Endothelial cell of umbilical vein (primary cell): ENCODE measurements around the gene NOTCH3.

ENCODE experiments used
- EZH2 ChIP-seq: IDR thresholded peaks from 2 replicates; pipeline ENCODE4 v1.6.1; 2012; ENCODE audit warnings: borderline replicate concordance, low read depth, mild to moderate bottlenecking, moderate library complexity, low read length, inconsistent platforms; ENCODE audit not compliant: severe bottlenecking
- TF ChIP-seq, protein P1 (sequence below), 2 donors: IDR thresholded peaks; 1 replicate in 1 of 2; 2 replicates in 1 of 2; pipeline ENCODE4 v1.5.1; 2011; ENCODE audit warnings: low read length in 2 of 2, mild to moderate bottlenecking in 2 of 2, moderate library complexity in 2 of 2, control low read depth in 1 of 2, inconsistent platforms in 1 of 2, low read depth in 1 of 2; ENCODE audit not compliant: insufficient read depth in 1 of 2; ENCODE audit errors: extremely low read depth in 1 of 2

DNA sequence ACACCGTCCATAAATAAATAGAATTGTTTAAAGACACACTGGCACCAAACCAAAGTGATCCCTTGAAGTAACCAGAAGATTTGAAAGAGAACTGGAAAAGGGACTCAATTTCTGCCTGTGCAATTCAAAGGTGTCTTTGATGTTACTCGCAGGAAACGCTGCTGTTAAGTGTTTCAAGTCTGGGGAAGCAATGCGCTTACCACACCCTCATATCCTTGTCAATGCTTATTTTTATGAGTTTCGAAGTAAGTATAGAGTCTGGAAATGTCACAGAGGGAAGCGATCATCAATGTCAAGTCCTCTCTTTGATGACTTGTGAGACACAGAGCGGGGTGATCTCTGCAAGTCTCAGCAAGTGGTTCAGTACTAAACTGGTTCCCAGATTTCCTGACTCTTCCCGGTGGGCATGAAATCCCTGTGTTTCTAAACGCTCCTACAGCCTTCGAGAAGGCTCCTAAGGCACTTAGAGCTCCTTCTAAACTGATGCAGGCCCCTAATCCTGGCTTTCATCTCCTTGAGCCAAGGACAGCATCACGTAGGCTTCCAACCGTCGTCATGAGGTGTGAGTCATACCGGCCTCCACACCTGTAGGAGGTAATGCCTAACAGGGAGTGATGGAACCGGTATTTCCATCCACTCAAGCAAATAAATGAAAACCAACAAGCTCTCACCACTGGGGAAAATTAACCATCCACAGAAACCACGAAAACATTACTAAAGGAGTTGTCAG, 70.8 kb downstream of the NOTCH3 start:
- TF ChIP-seq EZH2, result no peak
- TF ChIP-seq, protein P1, sequence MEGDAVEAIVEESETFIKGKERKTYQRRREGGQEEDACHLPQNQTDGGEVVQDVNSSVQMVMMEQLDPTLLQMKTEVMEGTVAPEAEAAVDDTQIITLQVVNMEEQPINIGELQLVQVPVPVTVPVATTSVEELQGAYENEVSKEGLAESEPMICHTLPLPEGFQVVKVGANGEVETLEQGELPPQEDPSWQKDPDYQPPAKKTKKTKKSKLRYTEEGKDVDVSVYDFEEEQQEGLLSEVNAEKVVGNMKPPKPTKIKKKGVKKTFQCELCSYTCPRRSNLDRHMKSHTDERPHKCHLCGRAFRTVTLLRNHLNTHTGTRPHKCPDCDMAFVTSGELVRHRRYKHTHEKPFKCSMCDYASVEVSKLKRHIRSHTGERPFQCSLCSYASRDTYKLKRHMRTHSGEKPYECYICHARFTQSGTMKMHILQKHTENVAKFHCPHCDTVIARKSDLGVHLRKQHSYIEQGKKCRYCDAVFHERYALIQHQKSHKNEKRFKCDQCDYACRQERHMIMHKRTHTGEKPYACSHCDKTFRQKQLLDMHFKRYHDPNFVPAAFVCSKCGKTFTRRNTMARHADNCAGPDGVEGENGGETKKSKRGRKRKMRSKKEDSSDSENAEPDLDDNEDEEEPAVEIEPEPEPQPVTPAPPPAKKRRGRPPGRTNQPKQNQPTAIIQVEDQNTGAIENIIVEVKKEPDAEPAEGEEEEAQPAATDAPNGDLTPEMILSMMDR (IDR thresholded peaks at IDR 0.05; ENCODE audit: extremely low read depth in 1 of 2, insufficient read depth in 1 of 2, low read depth in 1 of 2, low read length in 2 of 2), result no peak
